HepG2 (cell line): Measurements from ENCODE around the gene LAMA1. TPM values are rescaled to one million over a fixed set of nuclear protein-coding genes. Genes with fewer than 3 reads are reported as not detected.

ENCODE experiments used
- ATAC-seq: fragments of 200-7000 bp; cut with Tn5 transposase; 3 replicates; pipeline ENCODE4 v1.9.1; 2020; ENCODE audit warnings: mild to moderate bottlenecking, moderate library complexity
- BruUV-seq: library from RNA; stranded (reverse); fragments of 400-500 nt; replicated peaks from 2 replicates; lab custom pipeline; 2021; lab: Mats Ljungman, UMichigan
- CTCF ChIA-PET: fragments of 300-600 bp; formaldehyde crosslinking; extraction: SDS; loops from one replicate; lab custom pipeline; 2021; ENCODE audit warnings: low total read pairs, inconsistent platforms, low intra/inter-chr PET ratio; lab: Yijun Ruan, JAX
- POLR2A ChIA-PET: fragments of 350-600 bp; sonication (Branson Sonifier 250); formaldehyde crosslinking; loops from one replicate; lab custom pipeline; 2020; ENCODE audit warnings: antibody characterized with exemption, inconsistent platforms; lab: Yijun Ruan, JAX
- DNase-seq: peaks from one replicate; pipeline ENCODE4 v3.0.0-alpha.2; 2015; ENCODE audit warnings: low spot score
- FAIRE-seq: peaks from 3 replicates; lab custom pipeline; 2011; peaks lifted over from hg19 to GRCh38; lab: Jason Lieb, UNC
- H2AFZ ChIP-seq: one replicate; pipeline ENCODE4 v1.6.1; 2011; ENCODE audit warnings: low read length, inconsistent platforms
- H3K27ac ChIP-seq: fragments of 300-600 bp; 3 replicates; pipeline ENCODE4 v1.8.0; 2011; ENCODE audit warnings: mixed run types, mild to moderate bottlenecking, mixed read lengths, low read length, inconsistent platforms; ENCODE audit not compliant: insufficient read depth; ENCODE audit errors: extremely low read length
- H3K27me3 ChIP-seq, 2 experiments: fragments of 200-600 bp in 1 of 2; 2 replicates in 1 of 2; 3 replicates in 1 of 2; pipeline versions ENCODE4 v1.6.0 to v1.8.0; 2011; ENCODE audit warnings: low read length in 2 of 2, mild to moderate bottlenecking in 2 of 2, moderate library complexity in 2 of 2, inconsistent platforms in 1 of 2; ENCODE audit not compliant: insufficient read depth in 2 of 2, control insufficient read depth in 1 of 2
- H3K36me3 ChIP-seq, 2 experiments: fragments of 200-600 bp in 1 of 2; replicated peaks in 1 of 2; 2 replicates in 1 of 2; 3 replicates in 1 of 2; pipeline versions ENCODE4 v1.5.1 to v1.8.0; 2011; ENCODE audit warnings: low read length in 2 of 2, inconsistent platforms in 1 of 2; ENCODE audit not compliant: insufficient read depth in 2 of 2, control insufficient read depth in 1 of 2
- H3K4me1 ChIP-seq: 2 replicates; pipeline ENCODE4 v1.5.1; 2012; ENCODE audit warnings: low read length, inconsistent platforms; ENCODE audit not compliant: insufficient read depth
- H3K4me2 ChIP-seq: 2 replicates; pipeline ENCODE4 v1.6.0; 2011; ENCODE audit warnings: low read depth, low read length, inconsistent platforms
- H3K4me3 ChIP-seq, 3 experiments: fragments of 200-600 bp in 1 of 3; sonication (generic), shearing (Covaris generic) in 1 of 3; replicated peaks in 1 of 3; 2 replicates each; pipeline ENCODE4 v1.5.1; 2011 to 2016; ENCODE audit warnings: low read length in 3 of 3, inconsistent platforms in 2 of 3, low read depth in 2 of 3, mild to moderate bottlenecking in 2 of 3, control low read depth in 1 of 3, mixed read lengths in 1 of 3; ENCODE audit not compliant: insufficient read depth in 1 of 3
- H3K79me2 ChIP-seq: one replicate; pipeline ENCODE4 v1.6.1; 2011; ENCODE audit warnings: low read length, inconsistent platforms; ENCODE audit not compliant: insufficient read depth
- H3K9ac ChIP-seq: 2 replicates; pipeline ENCODE4 v1.6.0; 2011; ENCODE audit warnings: mild to moderate bottlenecking, low read depth, low read length, inconsistent platforms; ENCODE audit not compliant: insufficient read depth
- H3K9me3 ChIP-seq: 2 replicates; pipeline ENCODE4 v1.5.1; 2012; ENCODE audit warnings: mild to moderate bottlenecking, low read length
- H4K20me1 ChIP-seq: 2 replicates; pipeline ENCODE4 v1.6.0; 2011; ENCODE audit warnings: inconsistent platforms, mild to moderate bottlenecking, low read length, moderate library complexity; ENCODE audit not compliant: insufficient read depth
- HOMEZ ChIP-seq: IDR thresholded peaks from 2 replicates; pipeline ENCODE4 v1.6.1; 2016; ENCODE audit warnings: low read depth
- KLF16 ChIP-seq, 2 experiments: sonication (generic) in 1 of 2; formaldehyde crosslinking in 1 of 2; IDR thresholded peaks; 2 replicates each; pipeline versions ENCODE4 v1.6.1 to v1.8.0; 2016 to 2023; ENCODE audit warnings: missing genetic modification reagents in 2 of 2, missing compliant biosample characterization in 1 of 2
- PRDM4 ChIP-seq: sonication (generic); formaldehyde crosslinking; IDR thresholded peaks from 2 replicates; pipeline ENCODE4 v1.9.0; 2021; ENCODE audit warnings: missing genetic modification reagents, borderline replicate concordance
- SRSF9 ChIP-seq: fragments of 200-400 bp; formaldehyde crosslinking; IDR thresholded peaks from 2 replicates; pipeline ENCODE4 v1.6.1; 2018; ENCODE audit warnings: borderline replicate concordance, mild to moderate bottlenecking, low read depth, low read length; ENCODE audit not compliant: insufficient read depth, poor library complexity, severe bottlenecking
- TFDP2 ChIP-seq: sonication (generic); formaldehyde crosslinking; IDR thresholded peaks from 2 replicates; pipeline ENCODE4 v1.4.0; 2020; ENCODE audit warnings: missing genetic modification reagents
- THRA ChIP-seq: sonication (generic); formaldehyde crosslinking; IDR thresholded peaks from 2 replicates; pipeline ENCODE4 v1.4.0; 2020; ENCODE audit warnings: missing genetic modification reagents, borderline replicate concordance
- TP53 ChIP-seq: sonication (generic); formaldehyde crosslinking; conservative IDR thresholded peaks from 2 replicates; pipeline ENCODE4 v1.4.0; 2020; ENCODE audit warnings: missing genetic modification reagents
- ZNF260 ChIP-seq: sonication (generic); formaldehyde crosslinking; IDR thresholded peaks from 2 replicates; pipeline ENCODE4 v1.4.0; 2020; ENCODE audit warnings: missing genetic modification reagents, low read depth, mild to moderate bottlenecking, borderline replicate concordance
- ZNF646 ChIP-seq: sonication (generic); formaldehyde crosslinking; IDR thresholded peaks from 2 replicates; pipeline ENCODE4 v1.9.0; 2021; ENCODE audit warnings: mild to moderate bottlenecking, missing genetic modification reagents
- ZNF773 ChIP-seq: sonication (generic); formaldehyde crosslinking; IDR thresholded peaks from 2 replicates; pipeline ENCODE4 v1.4.0; 2020; ENCODE audit warnings: missing genetic modification reagents, borderline replicate concordance
- WGBS: methylation state at CpG from one replicate; pipeline ENCODE4 v1.1.6; 2017; ENCODE audit warnings: low lambda C conversion rate; 5-methylcytosine and 5-hydroxymethylcytosine counted together
- in situ Hi-C: cut with HindIII; loops from 2 replicates; pipeline ENCODE4 v1.10.0; 2017; ENCODE audit warnings: low pct_unique_long_range_greater_than_20kb; ENCODE audit not compliant: extremely low pct_ligation_motif_present
- intact Hi-C: fragments of 100-400 bp; cut with micrococcal nuclease; formaldehyde crosslinking; loops from one replicate; pipeline ENCODE4 v1.10.0; 2022; ENCODE audit not compliant: unreplicated experiment
- polyA plus RNA-seq, 8 experiments: library from polyadenylated mRNA; depleted of rRNA in 3 of 8; stranded (reverse) in 7 of 8; unstranded in 1 of 8; fragments of >200 nt; fragmentation: Illumina TruSeq in 4 of 8; extraction: Trizol in 4 of 8; gene quantifications; 2 replicates each; pipeline versions ENCODE4 v1.2.1 to v1.2.3, GENCODE V29; 2011 to 2016; ENCODE audit warnings: low read depth in 4 of 8, missing spikeins in 1 of 8, mixed read lengths in 1 of 8; ENCODE audit not compliant: insufficient read depth in 1 of 8
- total RNA-seq, 5 experiments: library from RNA; depleted of rRNA; stranded (reverse); fragments of >200 nt; fragmentation: Illumina TruSeq; extraction: Trizol; gene quantifications; 2 replicates each; pipeline ENCODE4 v1.2.3, GENCODE V29; 2016; ENCODE audit warnings: low read depth in 1 of 5

The LAMA1 gene
- total and polyA plus RNA-seq, 2 of the 13 experiments (the other 11 are each of a cell fraction or from before 2014, with no cell fraction given), result 0.05 to 0.44 TPM

GRCh38 chr18:6942742-6943141, 174.9 kb downstream of the LAMA1 start:
- CTCF ChIA-PET, result no interaction called here
- no peak for FAIRE-seq
- TF ChIP-seq TP53 (CRISPR knock-in tag) (no peak), ZNF260 (CRISPR knock-in tag) (no peak), ZNF646 (CRISPR knock-in tag) (no peak), HOMEZ (CRISPR knock-in tag) (no peak), ZNF773 (no peak), TFDP2 (no peak), PRDM4 (CRISPR knock-in tag) (no peak), KLF16 (CRISPR knock-in tag; IDR thresholded peaks at IDR 0.05) (no peak), THRA (CRISPR knock-in tag) (no peak), SRSF9 (no peak)

More at GRCh38 chr18:6942742-6943141, 174.9 kb downstream of the LAMA1 start:
- Histone ChIP-seq H4K20me1 (no peaks in the 10 kb centered on the region), H3K9ac (no peak overlapping the region), H3K79me2 (no peaks in the 10 kb centered on the region), H3K4me2 (0 out of 2 replicates have a peak overlapping the region, but pooled peaks have one; percentile 2), H3K4me1 (peaks cover 29% of the 10 kb centered on the region), H3K4me3 (no peak overlapping the region), H3K27ac (no peak overlapping the region), H2AFZ (no peak overlapping the region), H3K36me3 (no peaks in the 10 kb centered on the region), H3K27me3 (no peaks in the 10 kb centered on the region), H3K9me3 (no peaks in the 10 kb centered on the region)
- 75% methylated on average over 3 of the region's 3 CpGs for WGBS
- intact Hi-C loops (no loop called here), in situ Hi-C loops (no loop called here)
- POLR2A ChIA-PET, result no interaction called here
- no TSS peak for BruUV-seq
- no peak for DNase-seq
- ATAC-seq, result no peak
